H1 (cell line): Measurements from ENCODE around the gene DIPK1A. TPM values are rescaled to one million over a fixed set of nuclear protein-coding genes. Genes with fewer than 3 reads are reported as not detected.

Source experiments
- CTCF ChIA-PET: fragments of 300-600 bp; sonication (Branson Sonifier 250); formaldehyde crosslinking; loops from one replicate; lab custom pipeline; 2021; ENCODE audit not compliant: partially characterized antibody; lab: Charles Lee
- POLR2A ChIA-PET: fragments of 300-600 bp; sonication (Branson Sonifier 250); formaldehyde crosslinking; loops from one replicate; lab custom pipeline; 2021; ENCODE audit warnings: inconsistent platforms; ENCODE audit not compliant: partially characterized antibody; lab: Charles Lee
- DNase-seq, 2 experiments: peaks; one replicate each; pipeline versions ENCODE4 v3.0.0 to v3.0.0-alpha.2; 2010 to 2022; ENCODE audit warnings: low spot score in 2 of 2, low read depth in 1 of 2, mixed read lengths in 1 of 2
- FAIRE-seq: peaks from 2 replicates; lab custom pipeline; 2011; peaks lifted over from hg19 to GRCh38; lab: Jason Lieb, UNC
- H2AFZ ChIP-seq: 2 replicates; pipeline ENCODE4 v1.8.1; 2012; ENCODE audit warnings: low read length, inconsistent platforms
- H2AK5ac ChIP-seq: 2 replicates; pipeline ENCODE4 v1.6.1; 2013; ENCODE audit warnings: low read depth, low read length
- H2BK120ac ChIP-seq: replicated peaks from 2 replicates; pipeline ENCODE3; 2013; ENCODE audit warnings: low read depth, low read length, inconsistent platforms
- H2BK12ac ChIP-seq: 2 replicates; pipeline ENCODE4 v1.6.1; 2013; ENCODE audit warnings: low read depth, low read length
- H2BK15ac ChIP-seq: 2 replicates; pipeline ENCODE4 v1.6.1; 2013; ENCODE audit warnings: low read length
- H2BK20ac ChIP-seq: 2 replicates; pipeline ENCODE4 v1.6.1; 2013; ENCODE audit warnings: low read length
- H2BK5ac ChIP-seq: 2 replicates; pipeline ENCODE4 v1.6.1; 2013; ENCODE audit warnings: low read depth, low read length
- H3K14ac ChIP-seq: 2 replicates; pipeline ENCODE4 v1.6.1; 2013; ENCODE audit warnings: inconsistent platforms; ENCODE audit not compliant: insufficient read length
- H3K18ac ChIP-seq: 2 replicates; pipeline ENCODE4 v1.6.1; 2013; ENCODE audit warnings: low read length; ENCODE audit errors: extremely low read depth
- H3K23ac ChIP-seq: 2 replicates; pipeline ENCODE4 v1.6.1; 2013; ENCODE audit warnings: inconsistent platforms; ENCODE audit not compliant: insufficient read length
- H3K23me2 ChIP-seq: 2 replicates; pipeline ENCODE4 v1.6.1; 2013; ENCODE audit warnings: low read depth, low read length
- H3K27ac ChIP-seq: 2 replicates; pipeline ENCODE4 v1.6.1; 2011; ENCODE audit warnings: low read depth, low read length, inconsistent platforms
- H3K27me3 ChIP-seq, 4 experiments: replicated peaks in 1 of 4; 1 replicate in 1 of 4; 2 replicates in 3 of 4; pipeline versions ENCODE4 v1.6.1 to v1.8.1; 2011 to 2013; ENCODE audit warnings: low read length in 3 of 4, mild to moderate bottlenecking in 3 of 4, inconsistent platforms in 2 of 4, mixed read lengths in 2 of 4, moderate library complexity in 1 of 4; ENCODE audit not compliant: control insufficient read depth in 3 of 4, insufficient read depth in 3 of 4; ENCODE audit errors: extremely low read depth in 1 of 4
- H3K36me3 ChIP-seq, 4 experiments: 2 replicates each; pipeline versions ENCODE4 v1.6.1 to v1.8.1; 2011 to 2013; ENCODE audit warnings: mild to moderate bottlenecking in 4 of 4, low read length in 3 of 4, moderate library complexity in 2 of 4, control low read depth in 1 of 4, inconsistent platforms in 1 of 4; ENCODE audit not compliant: insufficient read depth in 4 of 4, control insufficient read depth in 2 of 4
- H3K4ac ChIP-seq: replicated peaks from 2 replicates; pipeline ENCODE3; 2013; ENCODE audit warnings: low read length, low read depth, mixed read lengths, inconsistent platforms; ENCODE audit not compliant: insufficient read length
- H3K4me1 ChIP-seq, 4 experiments: replicated peaks in 1 of 4; 1 replicate in 1 of 4; 2 replicates in 3 of 4; pipeline versions ENCODE4 v1.6.1 to v1.8.1; 2011 to 2013; ENCODE audit warnings: low read length in 3 of 4, inconsistent platforms in 2 of 4, mixed read lengths in 1 of 4; ENCODE audit not compliant: insufficient read depth in 4 of 4, control insufficient read depth in 3 of 4
- H3K4me2 ChIP-seq, 2 experiments: 2 replicates each; pipeline versions ENCODE4 v1.6.1 to v1.8.1; 2011 to 2013; ENCODE audit warnings: low read depth in 2 of 2, low read length in 2 of 2, control low read depth in 1 of 2, inconsistent platforms in 1 of 2, mild to moderate bottlenecking in 1 of 2; ENCODE audit not compliant: insufficient read depth in 1 of 2
- H3K4me3 ChIP-seq, 4 experiments: fragments of 200-600, 300-600 bp in 1 of 4; sonication (generic), shearing (Covaris generic), sonication (Bioruptor Twin) in 1 of 4; 2 replicates each; pipeline versions ENCODE4 v1.5.1 to v1.8.1; 2011 to 2016; ENCODE audit warnings: low read length in 4 of 4, low read depth in 3 of 4, control low read depth in 2 of 4, inconsistent platforms in 2 of 4, mild to moderate bottlenecking in 2 of 4, mixed read lengths in 1 of 4, moderate library complexity in 1 of 4; ENCODE audit not compliant: insufficient read depth in 2 of 4; ENCODE audit errors: extremely low read depth in 1 of 4
- H3K56ac ChIP-seq: replicated peaks from 2 replicates; pipeline ENCODE3; 2013; ENCODE audit warnings: low read depth, mild to moderate bottlenecking, mixed read lengths, low read length, inconsistent platforms; ENCODE audit not compliant: insufficient read length
- H3K79me1 ChIP-seq: 2 replicates; pipeline ENCODE4 v1.6.1; 2013; ENCODE audit warnings: low read depth, low read length, control low read depth
- H3K79me2 ChIP-seq, 2 experiments: 2 replicates each; pipeline versions ENCODE4 v1.6.1 to v1.8.1; 2012 to 2013; ENCODE audit warnings: low read length in 2 of 2, mild to moderate bottlenecking in 2 of 2, inconsistent platforms in 1 of 2; ENCODE audit not compliant: insufficient read depth in 2 of 2, control insufficient read depth in 1 of 2
- H3K9ac ChIP-seq, 4 experiments: replicated peaks in 1 of 4; 1 replicate in 1 of 4; 2 replicates in 3 of 4; pipeline versions ENCODE4 v1.6.1 to v1.8.1; 2011 to 2013; ENCODE audit warnings: low read depth in 3 of 4, low read length in 3 of 4, control low read depth in 2 of 4, mild to moderate bottlenecking in 2 of 4, moderate library complexity in 2 of 4, inconsistent platforms in 1 of 4; ENCODE audit errors: extremely low read depth in 1 of 4
- H3K9me3 ChIP-seq, 2 experiments: 2 replicates each; pipeline versions ENCODE4 v1.6.1 to v1.8.1; 2012 to 2013; ENCODE audit warnings: mild to moderate bottlenecking in 2 of 2, moderate library complexity in 2 of 2, control low read depth in 1 of 2, inconsistent platforms in 1 of 2, low read depth in 1 of 2, low read length in 1 of 2, mixed read lengths in 1 of 2; ENCODE audit not compliant: insufficient read depth in 2 of 2
- H4K20me1 ChIP-seq, 2 experiments: replicated peaks in 1 of 2; 2 replicates each; pipeline versions ENCODE3 to v1.8.1; 2011 to 2013; ENCODE audit warnings: inconsistent platforms in 2 of 2, low read length in 2 of 2, mild to moderate bottlenecking in 1 of 2; ENCODE audit not compliant: insufficient read depth in 2 of 2, control insufficient read depth in 1 of 2
- H4K5ac ChIP-seq: 2 replicates; pipeline ENCODE4 v1.6.1; 2013; ENCODE audit warnings: low read length, low read depth, mixed read lengths, inconsistent platforms; ENCODE audit not compliant: insufficient read length
- H4K8ac ChIP-seq: 2 replicates; pipeline ENCODE4 v1.8.0; 2013; ENCODE audit warnings: mild to moderate bottlenecking, moderate library complexity, low read length, inconsistent platforms; ENCODE audit not compliant: insufficient read depth; ENCODE audit errors: extremely low read depth
- H4K91ac ChIP-seq: replicated peaks from 2 replicates; pipeline ENCODE3; 2013; ENCODE audit warnings: low read length, mixed read lengths, inconsistent platforms; ENCODE audit not compliant: insufficient read length
- ATF3 ChIP-seq: IDR thresholded peaks from 2 replicates; pipeline ENCODE4 v1.6.1; 2011; ENCODE audit warnings: low read depth, mild to moderate bottlenecking, low read length; ENCODE audit not compliant: insufficient read depth
- KDM4A ChIP-seq: IDR thresholded peaks from one replicate; pipeline ENCODE4 v1.7.1; 2012; ENCODE audit warnings: low read depth, mild to moderate bottlenecking, moderate library complexity, low read length, inconsistent platforms; ENCODE audit not compliant: severe bottlenecking
- MAX ChIP-seq: IDR thresholded peaks from 2 replicates; pipeline ENCODE4 v1.6.1; 2012; ENCODE audit warnings: inconsistent platforms
- RFX5 ChIP-seq: IDR thresholded peaks from 2 replicates; pipeline ENCODE4 v1.6.1; 2011; ENCODE audit warnings: low read depth, low read length, improper control_type of control experiment, borderline replicate concordance
- RNF2 ChIP-seq: fragments of 200-900, 300-1000 bp; sonication (generic); IDR thresholded peaks from 2 replicates; pipeline ENCODE4 v1.7.1; 2016; ENCODE audit warnings: borderline replicate concordance, low read depth, mild to moderate bottlenecking, antibody characterized with exemption, low read length; ENCODE audit not compliant: poor library complexity, severe bottlenecking; ENCODE audit errors: missing control alignments
- SP1 ChIP-seq: IDR thresholded peaks from 2 replicates; pipeline ENCODE4 v1.6.1; 2011; ENCODE audit warnings: low read depth, low read length
- SUZ12 ChIP-seq: fragments of 200-600 bp; sonication (generic); IDR thresholded peaks from 2 replicates; pipeline ENCODE4 v1.6.1; 2012; ENCODE audit warnings: mild to moderate bottlenecking, inconsistent platforms, low read length, moderate library complexity, mixed read lengths
- TEAD4 ChIP-seq: IDR thresholded peaks from 2 replicates; pipeline ENCODE4 v1.6.1; 2012; ENCODE audit warnings: low read depth, low read length, inconsistent platforms, mixed read lengths
- ZNF274 ChIP-seq: IDR thresholded peaks from 2 replicates; pipeline ENCODE4 v1.7.0; 2012; ENCODE audit warnings: low read length, borderline replicate concordance; ENCODE audit errors: extremely low read depth
- WGBS, 2 experiments: shearing (Covaris generic) in 1 of 2; methylation state at CpG; one replicate each; pipeline versions ENCODE4 v1.1.6 to v1.1.7; 2013 to 2015; ENCODE audit warnings: low lambda C conversion rate in 2 of 2, mixed read lengths in 2 of 2, inconsistent platforms in 1 of 2, low coverage in 1 of 2, missing lambda C conversion rate in 1 of 2; ENCODE audit not compliant: insufficient replicate concordance in 2 of 2, insufficient coverage in 1 of 2, insufficient read length in 1 of 2; ENCODE audit errors: extremely low coverage in 1 of 2, missing lambda C conversion rate in 1 of 2; 5-methylcytosine and 5-hydroxymethylcytosine counted together
- polyA plus RNA-seq, 7 experiments: library from polyadenylated mRNA; depleted of rRNA in 3 of 7; stranded (reverse) in 5 of 7; unstranded in 2 of 7; fragments of >200 nt in 5 of 7; fragments of 200-250 nt in 2 of 7; gene quantifications; 1 replicate in 5 of 7; 2 replicates in 1 of 7; 4 replicates in 1 of 7; pipeline versions ENCODE4 v1.2.1 to v1.2.3, GENCODE V29; 2011 to 2013; ENCODE audit warnings: missing spikeins in 2 of 7, mixed read lengths in 2 of 7
- total RNA-seq: library from RNA; stranded (reverse); fragmentation: NEBNext Ultra II Directional; extraction: Animal tissue kit (Norgen Biotek cat#: 25700); gene quantifications from 2 replicates; pipeline ENCODE4 v1.2.1, GENCODE V29; 2021
- TF ChIP-seq, protein P1 (sequence below): IDR thresholded peaks from 2 replicates; pipeline ENCODE4 v1.6.1; 2012; ENCODE audit warnings: inconsistent platforms

The DIPK1A gene
- total and polyA plus RNA-seq, 2 of the 8 experiments (the other 6 are each of a cell fraction or from before 2014, with no cell fraction given), result 2.5 to 5.0 TPM

- Histone ChIP-seq H3K4ac (no peak overlapping the region), H3K27ac (no peak overlapping the region), H3K56ac (no peak overlapping the region), H2BK15ac (no peak overlapping the region), H4K8ac (no peak overlapping the region; the same call in 1 of the 2 replicates), H3K4me2 (no peak overlapping the region), H2BK120ac (no peak overlapping the region), H2BK5ac (no peak overlapping the region), H3K9me3 (no peaks in the 10 kb centered on the region), H2BK20ac (no peak overlapping the region), H3K18ac (no peak overlapping the region), H3K4me1 (no peaks in the 10 kb centered on the region; a peak in 1 of 7 replicates), H2BK12ac (no peak overlapping the region), H3K4me3 (no peak overlapping the region), H3K9ac (no peak overlapping the region), H3K79me1 (no peaks in the 10 kb centered on the region), H3K14ac (no peak overlapping the region), H3K79me2 (no peaks in the 10 kb centered on the region), H3K23ac (no peak overlapping the region), H2AFZ (no peak overlapping the region), H2AK5ac (no peak overlapping the region), H3K23me2 (peaks cover 11% of the 10 kb centered on the region), H3K36me3 (no peaks in the 10 kb centered on the region), H4K5ac (no peak overlapping the region), H4K91ac (no peak overlapping the region), H4K20me1 (no peaks in the 10 kb centered on the region), H3K27me3 (peaks cover 0 to 7% (median 1%) of the 10 kb centered on the region in 4 experiments; a peak in 3 of 7 replicates)
- FAIRE-seq (no peak), DNase-seq (no peak)
- ChIA-PET CTCF (interaction anchor here (1.1 to 5.7 kb wide), 4 partner anchors 13 to 99 kb away, joined by 3 to 61 read pairs (median 9); no protein-coding TSS in a partner anchor), POLR2A (interaction anchor here (1.6 kb wide), 1 partner anchor 125 kb away, joined by 4 read pairs; no protein-coding TSS in a partner anchor)
- 81% methylated on average over 5 of the region's 5 CpGs; no CpG with 5 or more reads in 1 of the 2 experiments for WGBS, 2 experiments
- TF ChIP-seq ATF3 (no peak), KDM4A (no peak), SUZ12 (no peak), SP1 (no peak), RNF2 (no peak), ZNF274 (no peak), MAX (no peak), RFX5 (no peak), TEAD4 (no peak)
- TF ChIP-seq, protein P1, sequence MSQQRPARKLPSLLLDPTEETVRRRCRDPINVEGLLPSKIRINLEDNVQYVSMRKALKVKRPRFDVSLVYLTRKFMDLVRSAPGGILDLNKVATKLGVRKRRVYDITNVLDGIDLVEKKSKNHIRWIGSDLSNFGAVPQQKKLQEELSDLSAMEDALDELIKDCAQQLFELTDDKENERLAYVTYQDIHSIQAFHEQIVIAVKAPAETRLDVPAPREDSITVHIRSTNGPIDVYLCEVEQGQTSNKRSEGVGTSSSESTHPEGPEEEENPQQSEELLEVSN, result no peak
Observed at GRCh38 chr1:92957030-92957734, 4.1 kb downstream of the DIPK1A start.
